HG03558 (cell line): ENCODE measurements around the gene RYR3.

Source experiments
- ATAC-seq: cut with Tn5 transposase; IDR thresholded peaks from one replicate; pipeline ENCODE4 v1.9.1; 2021; ENCODE audit warnings: moderate number of reproducible peaks; ENCODE audit not compliant: unreplicated experiment; ENCODE audit errors: extremely low read depth

Gene RYR3

GRCh38 chr15:33735143-33735542 is 424.4 kb downstream of the RYR3 start:
- ATAC-seq: no peak

GRCh38 chr15:33735637-33736247 is 425.0 kb downstream of the RYR3 start:
- no peak for ATAC-seq

GRCh38 chr15:33737687-33738601 is 427.2 kb downstream of the RYR3 start:
- ATAC-seq: no peak

- ATAC-seq: no peak
Measured at GRCh38 chr15:33738941-33739664, 428.3 kb downstream of the RYR3 start.

- no peak for ATAC-seq
Measured at GRCh38 chr15:33742306-33742705, 431.5 kb downstream of the RYR3 start.

- no peak for ATAC-seq
Measured at GRCh38 chr15:33742800-33743199, 432.0 kb downstream of the RYR3 start.

- no peak for ATAC-seq
Measured at GRCh38 chr15:33746203-33746602, 435.4 kb downstream of the RYR3 start.

GRCh38 chr15:33753012-33753411 is 442.2 kb downstream of the RYR3 start:
- ATAC-seq: no peak

GRCh38 chr15:33754242-33754641 is 443.5 kb downstream of the RYR3 start:
- no peak for ATAC-seq

- ATAC-seq: no peak
Measured at GRCh38 chr15:33756961-33757360, 446.2 kb downstream of the RYR3 start.

GRCh38 chr15:33757516-33758232 is 446.9 kb downstream of the RYR3 start:
- no peak for ATAC-seq

- ATAC-seq: no peak
Measured at GRCh38 chr15:33766389-33766788, 455.6 kb downstream of the RYR3 start.

- no peak for ATAC-seq
Measured at GRCh38 chr15:33768670-33769190, 458.0 kb downstream of the RYR3 start.

- ATAC-seq: no peak
Measured at GRCh38 chr15:33773969-33774368, 463.2 kb downstream of the RYR3 start.

GRCh38 chr15:33778852-33779251 is 468.1 kb downstream of the RYR3 start:
- ATAC-seq: no peak

GRCh38 chr15:33780011-33780768 is 469.4 kb downstream of the RYR3 start:
- no peak for ATAC-seq

- no peak for ATAC-seq
Measured at GRCh38 chr15:33782966-33783365, 472.2 kb downstream of the RYR3 start.

- no peak for ATAC-seq
Measured at GRCh38 chr15:33785366-33785765, 474.6 kb downstream of the RYR3 start.

- ATAC-seq: no peak
Measured at GRCh38 chr15:33788906-33789540, 478.3 kb downstream of the RYR3 start.
